Mesenchymal stem cell (in vitro differentiated cells and primary cell): ENCODE data around the gene MSH5.

Experiments used
- DNase-seq: peaks from one replicate; pipeline ENCODE4 v3.0.0-alpha.2; 2013
- H2AFZ ChIP-seq: one replicate; pipeline ENCODE4 v1.6.1; 2013; ENCODE audit warnings: low read depth, mild to moderate bottlenecking, control low read depth, inconsistent platforms, low read length, moderate library complexity
- H2AK5ac ChIP-seq: 2 replicates; pipeline ENCODE4 v1.6.1; 2013; ENCODE audit warnings: low read length, moderate library complexity, mild to moderate bottlenecking, inconsistent platforms; ENCODE audit not compliant: severe bottlenecking
- H2BK120ac ChIP-seq: one replicate; pipeline ENCODE4 v1.6.1; 2013; ENCODE audit warnings: low read depth, mild to moderate bottlenecking, inconsistent platforms, low read length, moderate library complexity
- H2BK12ac ChIP-seq, 2 experiments: one replicate each; pipeline ENCODE4 v1.6.1; 2013; ENCODE audit warnings: inconsistent platforms in 2 of 2, low read length in 2 of 2, mild to moderate bottlenecking in 2 of 2, moderate library complexity in 2 of 2, control low read depth in 1 of 2
- H2BK15ac ChIP-seq: one replicate; pipeline ENCODE4 v1.6.1; 2013; ENCODE audit warnings: mild to moderate bottlenecking, low read depth, inconsistent platforms; ENCODE audit not compliant: poor library complexity, severe bottlenecking
- H2BK5ac ChIP-seq: 2 replicates; pipeline ENCODE4 v1.6.1; 2013; ENCODE audit warnings: low read depth, mild to moderate bottlenecking, low read length, control low read depth, inconsistent platforms; ENCODE audit not compliant: poor library complexity, severe bottlenecking
- H3K14ac ChIP-seq, 2 experiments: one replicate each; pipeline ENCODE4 v1.6.1; 2013; ENCODE audit warnings: inconsistent platforms in 2 of 2, low read length in 2 of 2, control low read depth in 1 of 2, mild to moderate bottlenecking in 1 of 2, moderate library complexity in 1 of 2
- H3K18ac ChIP-seq, 2 experiments: one replicate each; pipeline ENCODE4 v1.6.1; 2013; ENCODE audit warnings: inconsistent platforms in 2 of 2, low read length in 2 of 2, control low read depth in 1 of 2, low read depth in 1 of 2, mild to moderate bottlenecking in 1 of 2
- H3K23ac ChIP-seq, 2 experiments: one replicate each; pipeline ENCODE4 v1.6.1; 2013; ENCODE audit warnings: inconsistent platforms in 2 of 2, low read length in 2 of 2, mild to moderate bottlenecking in 2 of 2, moderate library complexity in 2 of 2, control low read depth in 1 of 2
- H3K27ac ChIP-seq: 2 replicates; pipeline ENCODE4 v1.5.1; 2013; ENCODE audit warnings: mild to moderate bottlenecking, moderate library complexity, low read length, control low read depth, inconsistent platforms; ENCODE audit not compliant: poor library complexity, severe bottlenecking
- H3K27me3 ChIP-seq, 2 experiments: 2 replicates each; pipeline versions ENCODE4 v1.6.1 to v1.7.0; 2013; ENCODE audit warnings: low read length in 2 of 2, mild to moderate bottlenecking in 2 of 2, moderate library complexity in 2 of 2, control low read depth in 1 of 2, inconsistent platforms in 1 of 2; ENCODE audit not compliant: control insufficient read depth in 1 of 2, insufficient read depth in 1 of 2
- H3K36me3 ChIP-seq, 2 experiments: 2 replicates each; pipeline versions ENCODE4 v1.6.1 to v1.7.0; 2013; ENCODE audit warnings: low read length in 2 of 2, control low read depth in 1 of 2, inconsistent platforms in 1 of 2, low read depth in 1 of 2, mild to moderate bottlenecking in 1 of 2; ENCODE audit not compliant: insufficient read depth in 2 of 2, control insufficient read depth in 1 of 2
- H3K4ac ChIP-seq, 2 experiments: one replicate each; pipeline ENCODE4 v1.6.1; 2013; ENCODE audit warnings: inconsistent platforms in 2 of 2, low read length in 2 of 2, mild to moderate bottlenecking in 2 of 2, moderate library complexity in 2 of 2, control low read depth in 1 of 2, low read depth in 1 of 2
- H3K4me1 ChIP-seq: 2 replicates; pipeline ENCODE4 v1.6.1; 2013; ENCODE audit warnings: low read depth, low read length, control low read depth; ENCODE audit not compliant: control insufficient read depth, insufficient read depth
- H3K4me2 ChIP-seq: 2 replicates; pipeline ENCODE4 v1.6.1; 2013; ENCODE audit warnings: low read length, mild to moderate bottlenecking, inconsistent platforms; ENCODE audit not compliant: poor library complexity, severe bottlenecking
- H3K4me3 ChIP-seq, 2 experiments: 2 replicates each; pipeline versions ENCODE4 v1.5.1 to v1.7.0; 2013; ENCODE audit warnings: low read length in 2 of 2, mild to moderate bottlenecking in 2 of 2, control low read depth in 1 of 2, low read depth in 1 of 2; ENCODE audit not compliant: insufficient read depth in 1 of 2
- H3K79me1 ChIP-seq: replicated peaks from 2 replicates; pipeline ENCODE4 v1.6.1; 2013; ENCODE audit warnings: mild to moderate bottlenecking, control low read depth, low read length, inconsistent platforms; ENCODE audit not compliant: poor library complexity, severe bottlenecking
- H3K9ac ChIP-seq: 2 replicates; pipeline ENCODE4 v1.7.0; 2013; ENCODE audit warnings: mild to moderate bottlenecking, low read length, moderate library complexity
- H3K9me3 ChIP-seq: 2 replicates; pipeline ENCODE4 v1.7.0; 2013; ENCODE audit warnings: mild to moderate bottlenecking, low read length; ENCODE audit not compliant: control insufficient read depth
- H4K8ac ChIP-seq: one replicate; pipeline ENCODE4 v1.6.1; 2013; ENCODE audit warnings: inconsistent platforms, mild to moderate bottlenecking, low read length, moderate library complexity
- H4K91ac ChIP-seq: one replicate; pipeline ENCODE4 v1.6.1; 2013; ENCODE audit warnings: mild to moderate bottlenecking, low read length, inconsistent platforms
- whole genome bisulfite sequencing: methylation state at CpG from one replicate; pipeline ENCODE4 v1.1.7; 2013; ENCODE audit warnings: mixed read lengths; 5-methylcytosine and 5-hydroxymethylcytosine counted together

The MSH5 gene

GRCh38 chr6:31780507-31781243 is 40.9 kb downstream of the MSH5 start:
- no peak overlapping the region for H2BK120ac ChIP-seq
- WGBS: 92% methylated on average over 20 of the region's 20 CpGs
- H2AK5ac ChIP-seq: no peak overlapping the region

GRCh38 chr6:31781244-31782125 is 41.7 kb downstream of the MSH5 start:
- peaks cover 15% of the 10 kb centered on the region for H3K4me1 ChIP-seq
- no peak overlapping the region for H3K23ac ChIP-seq
- no peak overlapping the region for H2AFZ ChIP-seq
- no peak overlapping the region for H3K18ac ChIP-seq
- H2BK15ac ChIP-seq: no peak overlapping the region
- no peak overlapping the region for H3K4ac ChIP-seq
- no peak for DNase-seq
- H2BK120ac ChIP-seq: no peak overlapping the region
- no peak overlapping the region for H2BK5ac ChIP-seq
- H3K4me3 ChIP-seq: no peak overlapping the region
- no peak overlapping the region for H2BK12ac ChIP-seq
- H3K9me3 ChIP-seq: no peaks in the 10 kb centered on the region
- no peak overlapping the region for H3K9ac ChIP-seq
- no peak overlapping the region for H3K4me2 ChIP-seq
- H3K27ac ChIP-seq: no peak overlapping the region
- no peak overlapping the region for H2AK5ac ChIP-seq
- H3K27me3 ChIP-seq: no peaks in the 10 kb centered on the region
- no peak overlapping the region for H4K8ac ChIP-seq
- no peak overlapping the region for H3K14ac ChIP-seq
- H4K91ac ChIP-seq: no peak overlapping the region
- H3K36me3 ChIP-seq: peaks cover 81 to 87% of the 10 kb centered on the region in 2 experiments
- 94% methylated on average over 23 of the region's 23 CpGs for WGBS
- H3K79me1 ChIP-seq: peaks cover 18% of the 10 kb centered on the region

More at GRCh38 chr6:31780507-31781243, 40.9 kb downstream of the MSH5 start:
- Histone ChIP-seq H3K27me3 (no peaks in the 10 kb centered on the region), H3K9me3 (no peaks in the 10 kb centered on the region), H4K8ac (no peak overlapping the region), H3K27ac (no peak overlapping the region), H2BK5ac (no peak overlapping the region), H3K18ac (no peak overlapping the region), H2BK12ac (no peak overlapping the region), H3K79me1 (peaks cover 18% of the 10 kb centered on the region), H2AFZ (no peak overlapping the region), H3K36me3 (peaks cover 75 to 82% of the 10 kb centered on the region in 2 experiments), H2BK15ac (no peak overlapping the region), H3K4me2 (no peak overlapping the region), H4K91ac (no peak overlapping the region), H3K9ac (no peak overlapping the region), H3K4ac (no peak overlapping the region), H3K4me3 (no peak overlapping the region), H3K14ac (no peak overlapping the region), H3K4me1 (peaks cover 16% of the 10 kb centered on the region), H3K23ac (no peak overlapping the region)
- DNase-seq: no peak

- H3K9me3 ChIP-seq: no peaks in the 10 kb centered on the region
- H3K36me3 ChIP-seq: peaks cover 82 to 89% of the 10 kb centered on the region in 2 experiments
- no peak overlapping the region for H3K9ac ChIP-seq
- no peak for DNase-seq
- no peak overlapping the region for H3K23ac ChIP-seq
- H3K27ac ChIP-seq: no peak overlapping the region
- no peak overlapping the region for H4K8ac ChIP-seq
- H2BK12ac ChIP-seq: no peak overlapping the region
- no peak overlapping the region for H3K4me3 ChIP-seq
- H2AFZ ChIP-seq: no peak overlapping the region
- H3K4me1 ChIP-seq: peaks cover 7% of the 10 kb centered on the region
- H3K4me2 ChIP-seq: no peak overlapping the region
- no peak overlapping the region for H4K91ac ChIP-seq
- no peaks in the 10 kb centered on the region for H3K27me3 ChIP-seq
- H3K18ac ChIP-seq: no peak overlapping the region
- H2AK5ac ChIP-seq: no peak overlapping the region
- H3K4ac ChIP-seq: no peak overlapping the region
- no peak overlapping the region for H2BK120ac ChIP-seq
- H2BK15ac ChIP-seq: no peak overlapping the region
- H3K79me1 ChIP-seq: peaks cover 18% of the 10 kb centered on the region
- 94% methylated on average over 32 of the region's 32 CpGs for WGBS
- no peak overlapping the region for H3K14ac ChIP-seq
- no peak overlapping the region for H2BK5ac ChIP-seq
These were observed 42.5 kb downstream of the MSH5 start for GRCh38 chr6:31782126-31782855.
